Lower leg skin (tissue), 3 donors: ENCODE measurements around the gene KREMEN1.

Experiments
- CTCF ChIP-seq, 3 donors: fragments of 450-650 bp; IDR thresholded peaks; one replicate each; pipeline ENCODE4 v1.5.1; 2016; ENCODE audit warnings: antibody characterized with exemption in 3 of 3, mild to moderate bottlenecking in 3 of 3, moderate library complexity in 2 of 3
- POLR2A ChIP-seq, 2 donors: fragments of 450-650 bp; IDR thresholded peaks; one replicate each; pipeline ENCODE4 v1.6.1; 2016 to 2017; ENCODE audit warnings: antibody characterized with exemption in 2 of 2, mild to moderate bottlenecking in 1 of 2, moderate library complexity in 1 of 2

- TF ChIP-seq CTCF (IDR thresholded peaks at IDR 0.05) (no peak), POLR2A (IDR thresholded peaks at IDR 0.05) (no peak)
These were observed 122.5 kb downstream of the KREMEN1 start for GRCh38 chr22:29195118-29195963.
